Hematopoietic multipotent progenitor cell treated with erythropoietin and hydrocortisone succinate and interleukin-3 and kit ligand, for 6 days (in vitro differentiated cells): Measurements from ENCODE around the gene ERMAP.
"Not testable (repeated sequence)": the region's sequence is repeated elsewhere in the genome, so short reads cannot be mapped to it uniquely, and the experiment has no call there.

Source experiments
- DNase-seq: peaks from one replicate; pipeline ENCODE4 v3.0.0-alpha.2; 2015

The ERMAP gene

DNA sequence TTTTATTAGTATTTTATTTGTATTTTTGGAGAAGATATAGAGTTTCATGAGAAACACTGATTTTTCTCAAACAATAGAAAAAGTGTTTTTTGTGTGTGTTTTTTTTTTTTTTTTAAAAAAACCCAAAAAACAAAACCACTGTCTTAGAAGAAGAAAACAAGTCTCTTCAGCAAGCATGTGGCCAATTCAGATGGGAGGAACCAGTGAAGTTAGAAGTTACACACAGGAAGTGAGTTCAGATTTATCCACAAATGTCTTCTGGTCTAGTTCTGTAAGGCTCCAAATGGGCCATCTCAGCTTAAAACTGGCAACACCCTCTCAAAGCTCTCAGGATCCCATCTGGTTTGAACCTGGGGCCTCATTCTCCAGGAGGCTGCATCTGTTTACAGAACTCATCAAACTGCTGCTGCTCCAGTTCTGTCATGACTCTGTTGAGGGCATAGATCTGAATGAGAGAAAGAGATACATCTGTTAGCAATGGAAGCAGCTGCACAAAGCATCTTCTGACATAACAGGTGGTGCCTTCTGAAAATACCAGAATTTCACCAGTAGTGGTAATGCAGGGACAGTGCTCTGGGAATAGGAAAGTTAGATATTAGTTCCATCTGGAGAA is 9.8 kb upstream of the ERMAP start:
- no peak for DNase-seq

DNA sequence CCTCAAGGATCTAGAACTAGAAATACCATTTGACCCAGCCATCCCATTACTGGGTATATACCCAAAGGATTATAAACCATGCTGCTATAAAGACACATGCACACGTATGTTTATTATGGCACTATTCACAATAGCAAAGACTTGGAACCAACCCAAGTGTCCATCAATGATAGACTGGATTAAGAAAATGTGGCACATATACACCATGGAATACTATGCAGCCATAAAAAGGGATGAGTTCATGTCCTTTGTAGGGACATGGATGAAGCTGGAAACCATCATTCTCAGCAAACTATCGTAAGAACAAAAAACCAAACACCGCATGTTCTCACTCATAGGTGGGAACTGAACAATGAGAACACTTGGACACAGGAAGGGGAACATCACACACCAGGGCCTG is 2.1 kb upstream of the ERMAP start:
- not testable (repeated sequence) for DNase-seq

- peak; percentile 57 for DNase-seq
Measured at GRCh38 chr1:42815941-42816584, 859 bp upstream of the ERMAP start.

- no peak for DNase-seq
Measured at GRCh38 chr1:42817440-42817767, 482 bp downstream of the ERMAP start.

GRCh38 chr1:42817976-42818375 is 1.1 kb downstream of the ERMAP start:
- DNase-seq, result no peak

DNA sequence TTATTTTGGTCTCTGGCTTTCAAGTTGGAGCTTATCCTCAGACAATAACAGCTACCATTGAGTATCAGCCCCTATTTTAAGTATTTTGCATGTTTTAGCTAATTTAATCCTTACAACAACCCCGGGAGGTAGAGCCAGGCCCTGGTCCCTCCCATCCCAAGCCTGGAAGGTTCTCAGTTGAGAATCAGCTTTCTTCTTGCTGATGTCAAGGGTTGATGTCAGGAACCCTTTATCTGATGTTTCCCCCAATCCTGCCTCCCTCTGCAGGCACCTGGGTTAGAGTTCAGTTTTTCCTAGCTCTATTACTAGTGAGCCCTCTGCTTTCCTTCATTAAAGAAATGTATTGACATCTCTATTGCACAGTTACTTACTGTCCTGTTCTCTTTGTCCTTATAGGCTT is 3.9 kb downstream of the ERMAP start:
- DNase-seq, result no peak

DNA sequence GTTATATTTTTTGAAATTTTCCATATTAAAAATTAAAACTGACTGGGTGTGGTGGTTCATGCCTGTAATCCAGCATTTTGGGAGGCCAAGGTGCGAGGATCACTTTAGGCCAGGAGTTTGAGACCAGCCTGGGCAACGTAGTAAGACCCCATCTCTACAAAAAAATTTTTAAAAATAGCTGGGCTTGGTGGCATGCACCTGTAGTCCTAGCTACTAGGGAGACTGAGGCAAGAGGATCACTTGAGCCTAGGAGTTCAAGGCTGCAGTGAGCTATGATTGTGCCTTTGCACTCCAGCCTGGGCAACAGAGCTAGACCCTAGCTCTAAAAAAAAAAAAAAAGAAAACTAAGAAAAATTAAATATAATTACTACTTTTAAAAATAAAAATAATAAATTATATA is 4.8 kb downstream of the ERMAP start:
- no peak for DNase-seq

DNA sequence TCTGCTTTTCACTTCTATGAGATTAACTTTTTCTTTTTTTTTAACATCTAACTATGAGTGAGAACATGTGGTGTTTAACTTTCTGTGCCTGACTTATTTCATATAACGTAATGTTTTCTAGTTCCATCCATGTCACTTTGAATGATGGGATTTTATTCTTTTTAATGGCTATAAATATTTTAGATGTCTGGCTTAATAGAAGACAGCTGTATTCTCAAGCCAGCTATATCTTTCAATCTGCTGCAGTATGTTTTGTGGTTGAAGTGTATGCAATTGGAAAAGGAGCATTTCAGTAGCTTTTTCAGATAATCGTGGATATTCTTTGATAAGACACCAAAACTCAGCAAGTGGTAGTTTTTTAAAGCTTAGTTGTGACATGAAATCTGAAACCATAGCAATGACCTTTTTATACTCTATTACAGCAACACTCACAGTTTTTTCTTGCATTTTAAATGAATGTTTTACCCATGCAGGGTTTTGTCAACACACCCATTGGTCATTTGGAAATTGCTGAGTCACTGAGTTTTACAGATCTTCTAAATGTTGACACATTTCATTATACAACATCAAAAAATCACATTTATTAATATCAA is 6.0 kb downstream of the ERMAP start:
- DNase-seq, result peak; percentile 72

DNA sequence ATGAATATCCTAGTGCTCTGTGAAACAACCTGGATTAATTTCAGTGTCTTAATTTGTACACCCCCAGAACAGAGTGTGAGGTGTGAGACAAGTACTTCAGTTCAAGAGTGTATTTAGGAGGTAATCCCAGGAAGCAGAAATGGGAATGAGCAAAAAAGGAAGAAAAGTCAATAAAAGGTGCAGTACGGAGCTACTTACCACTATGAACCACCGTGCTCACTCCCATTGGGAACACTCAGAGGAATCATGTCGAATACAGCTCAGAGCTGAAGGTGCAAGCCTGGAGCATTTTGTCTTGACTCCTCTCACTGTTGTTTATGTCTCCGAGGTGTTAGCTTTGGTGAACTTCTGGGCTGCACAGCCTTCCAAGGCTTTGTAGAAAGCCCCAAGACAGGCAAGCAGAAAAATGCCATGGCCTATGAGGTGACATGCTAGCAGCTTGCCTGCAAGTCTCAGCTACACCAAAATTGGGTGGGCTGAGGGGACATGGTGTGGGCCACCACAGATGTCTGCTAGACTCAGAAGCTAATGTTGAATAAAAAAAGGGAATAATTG is 7.6 kb downstream of the ERMAP start:
- no peak for DNase-seq

GRCh38 chr1:42825036-42825851 is 8.3 kb downstream of the ERMAP start:
- DNase-seq, result peak; percentile 94

DNA sequence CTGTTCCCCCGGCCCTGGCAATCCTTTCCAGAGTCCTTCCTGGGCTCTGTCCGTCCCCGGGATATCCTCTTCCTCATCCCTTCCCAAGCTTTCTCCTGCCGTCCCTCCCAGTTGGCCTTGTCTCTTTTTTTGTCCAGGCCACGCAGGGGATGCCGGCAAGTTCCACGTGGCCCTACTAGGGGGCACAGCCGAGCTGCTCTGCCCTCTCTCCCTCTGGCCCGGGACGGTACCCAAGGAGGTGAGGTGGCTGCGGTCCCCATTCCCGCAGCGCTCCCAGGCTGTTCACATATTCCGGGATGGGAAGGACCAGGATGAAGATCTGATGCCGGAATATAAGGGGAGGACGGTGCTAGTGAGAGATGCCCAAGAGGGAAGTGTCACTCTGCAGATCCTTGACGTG is 13.7 kb downstream of the ERMAP start:
- no peak for DNase-seq

- DNase-seq, result no peak
Measured at GRCh38 chr1:42831273-42831672, 14.4 kb downstream of the ERMAP start.

DNA sequence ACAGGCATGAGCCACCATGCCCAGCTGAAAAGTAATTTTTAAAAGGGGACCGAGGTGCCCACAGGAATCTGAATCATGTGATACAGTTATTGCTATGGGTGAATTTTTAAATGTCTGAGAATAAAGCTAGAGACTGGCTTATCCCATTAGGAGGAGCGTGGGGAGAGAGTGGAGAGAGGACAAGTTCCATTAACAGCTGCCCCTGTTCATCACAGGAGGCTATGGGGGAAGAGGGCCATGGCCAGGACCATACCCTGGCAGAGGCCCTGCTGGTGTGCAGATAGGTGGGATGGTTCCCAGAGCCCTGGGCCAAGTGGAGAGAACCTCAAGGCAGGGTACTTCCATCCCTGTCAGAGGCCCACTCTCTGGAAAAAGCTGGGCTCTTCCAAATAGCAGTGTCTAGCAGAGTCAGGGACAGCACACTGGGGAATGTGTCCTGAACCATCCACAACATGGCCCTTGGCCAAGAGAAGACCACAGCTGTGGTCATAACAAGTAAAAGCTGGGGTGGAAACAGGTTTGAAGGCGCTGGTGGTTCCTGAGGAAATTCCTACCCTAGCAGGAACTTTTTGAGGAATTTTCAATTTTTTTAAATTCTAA is 15.8 kb downstream of the ERMAP start:
- DNase-seq, result no peak

- no peak for DNase-seq
Measured at GRCh38 chr1:42833981-42834380, 17.1 kb downstream of the ERMAP start.

- DNase-seq, result no peak
Measured at GRCh38 chr1:42834803-42835202, 17.9 kb downstream of the ERMAP start.

DNA sequence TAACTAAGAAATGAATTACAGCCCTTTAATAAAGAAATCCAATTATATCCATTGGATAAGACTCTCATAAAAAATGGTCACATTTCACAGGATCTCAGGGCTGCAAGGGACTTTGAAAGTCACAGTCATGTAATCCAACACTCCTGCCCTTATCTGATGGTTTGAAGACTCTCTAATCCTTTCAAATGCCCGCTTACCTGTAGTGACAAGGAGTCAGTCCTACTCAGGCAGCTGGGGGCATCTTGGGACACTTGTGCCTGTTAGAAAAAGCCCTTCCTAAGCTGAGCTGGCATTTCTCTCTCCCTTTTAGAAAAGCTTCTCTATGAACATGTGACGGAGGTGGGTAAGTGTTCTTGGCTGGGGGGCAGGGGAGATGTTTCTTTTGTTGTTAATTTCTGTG is 18.5 kb downstream of the ERMAP start:
- no peak for DNase-seq

DNA sequence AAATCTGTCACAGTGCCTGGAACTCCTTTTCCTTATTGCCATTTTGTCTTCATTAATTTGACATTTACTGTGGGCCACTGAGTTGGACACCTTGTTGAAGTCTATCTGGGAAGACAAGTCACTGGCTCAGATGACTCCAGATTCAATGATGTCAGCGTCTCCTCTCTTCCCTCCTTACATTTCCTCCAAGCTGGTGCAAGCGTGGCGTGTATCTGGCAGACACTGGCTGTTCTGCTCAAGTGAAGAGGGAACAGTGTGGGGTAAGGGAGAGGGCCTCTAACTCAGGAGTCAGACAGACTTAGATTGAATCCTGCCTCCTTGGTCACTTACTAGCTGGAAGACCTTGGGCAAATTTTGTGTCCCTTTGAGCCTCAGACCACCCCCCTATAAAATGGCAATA is 20.8 kb downstream of the ERMAP start:
- DNase-seq, result no peak

GRCh38 chr1:42838482-42839190 is 21.7 kb downstream of the ERMAP start:
- no peak for DNase-seq

DNA sequence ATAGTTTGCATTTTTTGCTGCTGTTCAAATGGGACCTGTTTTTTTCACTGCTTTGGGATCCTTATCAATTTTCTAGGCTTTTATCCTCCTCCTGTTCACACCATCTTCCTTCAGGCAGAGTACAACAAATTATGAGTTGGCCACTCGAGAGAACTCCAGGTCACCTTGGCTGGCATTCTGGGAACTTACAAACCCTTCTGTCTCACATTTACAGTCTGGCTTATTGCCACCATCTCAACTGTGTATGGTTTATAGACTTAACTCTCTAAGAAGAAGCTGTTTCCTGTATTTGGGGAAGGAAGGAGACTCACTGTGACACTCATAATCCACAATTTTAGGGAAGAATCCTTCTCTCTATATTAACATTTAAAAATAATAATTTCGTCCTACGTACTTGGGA is 24.1 kb downstream of the ERMAP start:
- no peak for DNase-seq

GRCh38 chr1:42841440-42842147 is 24.7 kb downstream of the ERMAP start:
- no peak for DNase-seq

DNA sequence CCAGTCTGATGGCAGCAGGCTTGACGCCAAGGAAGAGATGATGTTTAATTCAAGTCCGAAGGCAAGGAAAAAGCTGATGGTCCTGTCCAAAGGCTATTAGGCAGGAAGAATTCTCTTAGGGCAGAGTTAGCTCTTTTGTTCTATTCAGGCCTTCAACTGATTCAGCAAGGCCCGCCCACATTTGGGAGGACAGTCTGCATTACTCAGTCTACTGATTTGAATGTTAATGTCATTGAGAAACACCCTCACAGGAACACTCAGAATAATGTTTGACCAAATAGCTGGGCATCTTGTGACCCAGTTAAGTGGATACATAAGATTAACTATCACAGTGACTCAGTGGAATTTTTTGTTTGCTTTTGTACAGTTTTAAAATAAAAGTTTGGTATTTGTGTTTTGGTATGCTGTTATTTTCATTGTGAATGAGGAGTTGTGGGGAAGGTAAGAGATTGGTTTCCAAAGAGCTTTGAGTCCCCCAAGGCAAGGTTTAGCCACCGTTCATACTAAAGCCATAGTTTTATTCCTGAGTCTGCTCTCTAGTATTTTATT is 27.7 kb downstream of the ERMAP start:
- peak; percentile 27 for DNase-seq

DNA sequence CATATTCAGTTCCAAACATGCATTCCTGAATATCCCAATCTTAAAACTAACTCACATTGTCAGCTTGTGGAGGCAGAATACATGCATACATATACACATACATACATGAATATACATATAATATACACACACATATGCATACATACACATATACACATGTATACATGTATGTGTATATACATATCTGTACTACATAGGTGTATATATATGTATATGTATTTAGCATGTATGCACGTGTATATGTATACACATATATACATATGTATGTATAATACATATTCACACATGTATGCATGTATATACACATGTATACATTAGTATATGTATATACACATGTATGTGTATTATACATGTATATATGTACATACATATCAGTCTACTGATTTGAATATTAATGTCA is 28.3 kb downstream of the ERMAP start:
- no peak for DNase-seq
